LNCaP clone FGC (cell line): Measurements from ENCODE around the gene GPNMB.

Experiments used
- DNase-seq: peaks from one replicate; pipeline ENCODE4 v3.0.0-alpha.2; 2011; ENCODE audit warnings: low read depth
- H3K4me3 ChIP-seq: 2 replicates; pipeline ENCODE4 v1.5.1; 2011; ENCODE audit warnings: mild to moderate bottlenecking, low read depth, low read length, control low read depth
- TF ChIP-seq, protein P1 (sequence below): IDR thresholded peaks from 2 replicates; pipeline ENCODE4 v1.5.1; 2012; ENCODE audit warnings: mild to moderate bottlenecking; ENCODE audit not compliant: control insufficient read depth, insufficient read depth; ENCODE audit errors: extremely low read depth

GPNMB gene

DNA sequence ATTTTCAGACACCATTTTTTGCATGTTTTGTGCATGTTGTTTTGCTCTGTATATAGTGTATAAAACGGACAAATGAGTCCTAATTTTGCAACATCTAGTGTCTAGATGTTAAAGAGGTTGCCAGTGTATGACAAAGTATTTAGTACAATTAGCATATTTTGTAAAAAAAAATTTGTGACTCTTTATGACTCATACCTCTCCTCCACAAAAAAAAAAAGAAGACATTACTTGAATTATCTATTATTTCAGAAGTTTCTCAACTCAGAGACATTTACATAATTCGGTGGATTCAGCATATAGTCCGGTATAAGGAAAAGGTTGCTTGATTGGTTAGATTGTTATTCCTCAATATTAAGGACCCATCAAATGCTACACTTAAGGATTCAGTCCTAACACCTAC lies 38.7 kb upstream of the GPNMB start:
- DNase-seq, result no peak
- H3K4me3 ChIP-seq, result no peak overlapping the region
- TF ChIP-seq, protein P1, sequence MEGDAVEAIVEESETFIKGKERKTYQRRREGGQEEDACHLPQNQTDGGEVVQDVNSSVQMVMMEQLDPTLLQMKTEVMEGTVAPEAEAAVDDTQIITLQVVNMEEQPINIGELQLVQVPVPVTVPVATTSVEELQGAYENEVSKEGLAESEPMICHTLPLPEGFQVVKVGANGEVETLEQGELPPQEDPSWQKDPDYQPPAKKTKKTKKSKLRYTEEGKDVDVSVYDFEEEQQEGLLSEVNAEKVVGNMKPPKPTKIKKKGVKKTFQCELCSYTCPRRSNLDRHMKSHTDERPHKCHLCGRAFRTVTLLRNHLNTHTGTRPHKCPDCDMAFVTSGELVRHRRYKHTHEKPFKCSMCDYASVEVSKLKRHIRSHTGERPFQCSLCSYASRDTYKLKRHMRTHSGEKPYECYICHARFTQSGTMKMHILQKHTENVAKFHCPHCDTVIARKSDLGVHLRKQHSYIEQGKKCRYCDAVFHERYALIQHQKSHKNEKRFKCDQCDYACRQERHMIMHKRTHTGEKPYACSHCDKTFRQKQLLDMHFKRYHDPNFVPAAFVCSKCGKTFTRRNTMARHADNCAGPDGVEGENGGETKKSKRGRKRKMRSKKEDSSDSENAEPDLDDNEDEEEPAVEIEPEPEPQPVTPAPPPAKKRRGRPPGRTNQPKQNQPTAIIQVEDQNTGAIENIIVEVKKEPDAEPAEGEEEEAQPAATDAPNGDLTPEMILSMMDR, result no peak

DNA sequence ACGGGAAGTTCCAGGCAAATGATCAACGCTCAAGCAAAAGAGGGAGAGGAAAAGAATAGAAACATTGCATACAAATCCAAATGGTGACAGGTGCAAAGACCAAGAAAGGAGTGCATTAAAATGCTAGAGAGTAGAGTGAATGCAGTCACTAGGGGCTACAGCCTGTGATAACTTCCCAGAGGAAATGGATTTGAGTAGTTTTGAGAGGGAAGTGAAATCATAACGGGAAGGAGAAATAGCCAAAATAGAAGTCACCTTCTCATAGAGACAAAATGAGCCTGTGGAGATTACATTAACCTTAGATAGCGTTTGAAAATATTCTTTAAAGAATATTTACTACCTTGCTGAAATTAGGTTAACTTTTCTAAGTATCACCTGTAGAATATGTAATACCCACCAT lies 38.3 kb upstream of the GPNMB start:
- TF ChIP-seq, protein P1, result no peak
- no peak overlapping the region for H3K4me3 ChIP-seq
- no peak for DNase-seq

GRCh38 chr7:23210506-23210905 lies 36.1 kb upstream of the GPNMB start:
- no peak overlapping the region for H3K4me3 ChIP-seq
- TF ChIP-seq, protein P1, result no peak
- DNase-seq, result no peak

GRCh38 chr7:23211589-23211988 lies 35.0 kb upstream of the GPNMB start:
- TF ChIP-seq, protein P1, result no peak
- no peak overlapping the region for H3K4me3 ChIP-seq
- no peak for DNase-seq

DNA sequence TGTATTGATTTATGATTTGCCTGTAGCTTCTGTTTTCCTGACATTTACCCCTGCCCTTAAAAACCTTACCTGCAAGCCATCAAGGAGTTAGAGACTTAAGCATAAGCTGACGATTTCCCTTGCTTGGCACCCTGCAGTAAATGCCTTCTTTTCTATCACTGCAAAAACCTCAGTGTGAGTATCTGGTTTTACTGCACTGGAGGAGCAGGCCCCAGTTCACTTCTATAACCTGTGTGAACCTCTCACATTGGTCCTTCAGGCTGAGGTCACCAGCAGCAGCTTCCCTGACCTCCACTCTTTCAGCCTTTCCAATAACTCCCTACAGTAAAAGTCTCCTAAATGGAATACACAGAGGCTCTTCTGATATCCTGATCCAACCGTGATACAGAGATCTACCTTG lies 34.2 kb upstream of the GPNMB start:
- TF ChIP-seq, protein P1, result no peak
- no peak for DNase-seq
- no peak overlapping the region for H3K4me3 ChIP-seq

DNA sequence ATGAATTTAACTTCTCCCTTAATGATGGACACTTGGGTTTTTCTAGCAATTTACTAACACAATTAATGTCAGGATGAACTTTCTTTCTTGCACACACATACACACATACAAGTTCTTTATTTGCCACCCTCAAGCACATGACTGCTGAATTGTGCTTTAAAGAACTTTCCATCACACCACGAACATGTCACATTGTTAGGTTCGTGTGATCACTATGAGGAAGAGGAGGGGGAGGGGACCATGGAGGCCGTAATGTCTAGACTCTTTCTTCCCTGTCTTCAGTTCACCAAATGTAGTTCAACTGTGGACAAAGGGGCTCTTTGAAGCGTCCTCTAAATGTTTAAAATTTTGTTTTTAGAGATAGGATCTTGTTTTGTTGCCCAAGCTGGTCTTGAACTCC lies 33.7 kb upstream of the GPNMB start:
- TF ChIP-seq, protein P1, result no peak

DNA sequence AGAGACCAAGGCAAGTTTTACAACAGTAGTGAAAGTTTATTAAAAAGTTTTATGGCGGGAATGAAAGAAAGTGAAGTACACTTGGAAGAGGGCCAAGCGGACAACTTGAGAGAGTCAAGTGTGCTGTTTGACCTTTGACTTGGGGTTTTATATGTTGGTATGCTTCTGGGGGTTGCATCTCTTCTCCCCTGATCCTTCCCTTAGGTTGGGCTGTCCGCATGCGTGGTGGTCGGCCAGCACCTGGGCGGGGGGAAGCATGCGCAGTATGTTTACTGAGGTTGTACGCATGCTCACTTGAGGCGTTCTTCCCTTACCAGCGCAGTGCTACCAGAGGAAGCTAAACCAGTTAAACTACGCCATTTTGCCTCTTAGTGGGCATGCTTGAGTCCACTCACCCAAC lies 32.8 kb upstream of the GPNMB start:
- TF ChIP-seq, protein P1, result no peak
- H3K4me3 ChIP-seq, result no peak overlapping the region
- DNase-seq, result no peak

More for the DNA sequence above, 33.7 kb upstream of the GPNMB start:
- no peak overlapping the region for H3K4me3 ChIP-seq
- no peak for DNase-seq
